Measurements from ENCODE around the gene BBX.

The BBX gene

DNA sequence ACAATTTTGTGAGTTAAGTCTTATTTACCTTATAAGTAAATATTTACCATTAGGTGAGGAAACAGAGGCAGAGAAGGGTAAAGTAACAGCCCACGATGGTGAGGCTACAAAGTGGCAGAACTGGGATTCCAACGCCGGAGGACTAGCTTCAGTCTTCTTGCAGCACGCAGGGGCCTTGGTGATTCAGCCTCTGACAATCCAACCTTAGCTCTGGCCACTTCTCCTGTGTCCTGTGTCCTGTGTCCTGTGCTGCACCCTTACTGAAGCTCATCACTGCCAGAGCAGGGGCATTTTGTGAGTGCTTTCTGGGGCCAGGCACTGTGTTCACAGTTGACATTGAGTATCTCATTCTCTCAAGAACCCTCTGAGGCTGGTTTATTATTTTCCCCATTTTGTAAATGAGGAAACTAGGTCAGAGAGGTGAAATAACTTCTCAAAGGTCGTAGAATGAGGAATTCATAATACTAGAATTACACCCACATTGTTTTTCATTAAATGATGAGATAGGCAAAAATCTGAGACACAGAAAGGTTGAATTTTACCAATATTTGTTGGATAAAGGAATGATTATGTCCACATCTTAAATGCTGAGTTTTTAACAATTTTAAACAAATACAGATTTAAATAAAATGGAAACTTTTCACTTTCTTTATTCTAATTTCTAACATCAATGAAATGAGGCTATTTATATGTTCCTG, 215.9 kb downstream of the BBX start:
- TF ChIP-seq SIN3A (IDR thresholded peaks at IDR 0.05; ENCODE audit: borderline replicate concordance, insufficient read depth, low read length), result no peak
- TF ChIP-seq FOXP2 (optimal IDR thresholded peaks at IDR 0.05; ENCODE audit: borderline replicate concordance, extremely low read depth, extremely low read length, insufficient read depth), result no peak

DNA sequence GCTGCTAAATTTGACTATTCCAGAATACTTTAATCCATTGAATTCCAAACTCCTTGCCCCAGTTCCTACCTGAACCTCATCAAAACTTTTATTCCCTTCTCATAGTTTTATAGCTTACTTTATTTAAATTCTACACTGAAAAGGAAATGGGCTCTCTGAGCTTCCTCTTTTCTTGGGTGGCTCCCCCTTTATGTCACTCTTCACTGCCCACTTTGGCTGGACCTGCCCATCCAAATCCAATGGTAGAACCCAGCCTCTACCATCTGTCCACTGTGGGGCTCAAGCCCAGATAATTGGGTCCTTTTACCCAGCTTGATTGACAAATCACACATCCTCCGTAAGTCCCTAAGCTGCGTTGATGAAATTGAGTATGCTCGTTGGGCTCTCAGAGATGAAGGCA, 216.5 kb downstream of the BBX start:
- TF ChIP-seq POLR2AphosphoS5 (IDR thresholded peaks at IDR 0.05; ENCODE audit: low read depth, low read length) (no peak), TAF1 (IDR thresholded peaks at IDR 0.05; ENCODE audit: borderline replicate concordance, insufficient read depth, low read length) (no peak), FOXP2 (optimal IDR thresholded peaks at IDR 0.05; ENCODE audit: borderline replicate concordance, extremely low read depth, extremely low read length, insufficient read depth) (no peak), SIN3A (IDR thresholded peaks at IDR 0.05; ENCODE audit: borderline replicate concordance, insufficient read depth, low read length) (no peak)
- TF ChIP-seq, protein P1, sequence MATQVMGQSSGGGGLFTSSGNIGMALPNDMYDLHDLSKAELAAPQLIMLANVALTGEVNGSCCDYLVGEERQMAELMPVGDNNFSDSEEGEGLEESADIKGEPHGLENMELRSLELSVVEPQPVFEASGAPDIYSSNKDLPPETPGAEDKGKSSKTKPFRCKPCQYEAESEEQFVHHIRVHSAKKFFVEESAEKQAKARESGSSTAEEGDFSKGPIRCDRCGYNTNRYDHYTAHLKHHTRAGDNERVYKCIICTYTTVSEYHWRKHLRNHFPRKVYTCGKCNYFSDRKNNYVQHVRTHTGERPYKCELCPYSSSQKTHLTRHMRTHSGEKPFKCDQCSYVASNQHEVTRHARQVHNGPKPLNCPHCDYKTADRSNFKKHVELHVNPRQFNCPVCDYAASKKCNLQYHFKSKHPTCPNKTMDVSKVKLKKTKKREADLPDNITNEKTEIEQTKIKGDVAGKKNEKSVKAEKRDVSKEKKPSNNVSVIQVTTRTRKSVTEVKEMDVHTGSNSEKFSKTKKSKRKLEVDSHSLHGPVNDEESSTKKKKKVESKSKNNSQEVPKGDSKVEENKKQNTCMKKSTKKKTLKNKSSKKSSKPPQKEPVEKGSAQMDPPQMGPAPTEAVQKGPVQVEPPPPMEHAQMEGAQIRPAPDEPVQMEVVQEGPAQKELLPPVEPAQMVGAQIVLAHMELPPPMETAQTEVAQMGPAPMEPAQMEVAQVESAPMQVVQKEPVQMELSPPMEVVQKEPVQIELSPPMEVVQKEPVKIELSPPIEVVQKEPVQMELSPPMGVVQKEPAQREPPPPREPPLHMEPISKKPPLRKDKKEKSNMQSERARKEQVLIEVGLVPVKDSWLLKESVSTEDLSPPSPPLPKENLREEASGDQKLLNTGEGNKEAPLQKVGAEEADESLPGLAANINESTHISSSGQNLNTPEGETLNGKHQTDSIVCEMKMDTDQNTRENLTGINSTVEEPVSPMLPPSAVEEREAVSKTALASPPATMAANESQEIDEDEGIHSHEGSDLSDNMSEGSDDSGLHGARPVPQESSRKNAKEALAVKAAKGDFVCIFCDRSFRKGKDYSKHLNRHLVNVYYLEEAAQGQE (IDR thresholded peaks at IDR 0.05; ENCODE audit: insufficient read depth in 1 of 2, low read depth in 2 of 2, low read length in 2 of 2), result no peak

DNA sequence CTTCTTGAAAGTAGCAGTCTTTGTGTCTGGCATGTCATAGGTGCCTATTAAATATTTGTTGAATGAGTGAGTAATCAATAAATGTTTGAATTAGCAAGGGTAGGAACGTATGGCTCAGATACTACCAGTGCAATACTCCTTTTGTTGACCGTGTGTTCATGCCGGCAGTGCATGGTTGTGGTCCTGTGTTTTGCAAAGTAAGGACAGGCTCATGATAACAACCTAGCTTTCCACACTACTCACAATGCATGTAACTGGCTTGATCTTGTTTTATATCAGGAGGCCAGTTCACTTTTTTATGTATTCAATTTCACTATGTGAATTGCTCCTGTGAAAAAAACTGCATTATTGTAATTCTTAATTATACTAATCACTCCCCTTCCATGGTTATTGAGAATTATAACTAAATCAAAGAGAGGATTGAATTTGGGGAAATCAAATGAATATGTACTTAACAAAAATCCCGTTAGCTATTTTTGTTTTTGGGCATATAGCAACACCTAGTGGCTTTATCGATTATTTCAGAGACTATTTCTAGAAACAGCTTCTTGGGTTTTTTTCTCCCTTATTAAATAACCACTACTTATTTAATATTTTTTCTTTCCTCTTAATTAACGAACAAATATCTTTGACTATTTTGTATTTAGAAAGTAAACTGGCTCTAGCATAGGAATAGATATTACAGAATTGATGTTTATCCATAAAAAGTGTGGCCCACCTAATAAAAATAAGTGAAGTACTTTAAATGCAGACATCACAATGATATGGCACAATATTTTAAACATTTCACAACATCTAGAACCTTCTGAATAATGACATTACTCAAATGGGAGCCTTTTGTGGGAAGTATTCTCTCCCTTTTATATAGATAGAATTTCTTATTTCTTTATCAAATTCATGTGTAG, 218.5 kb downstream of the BBX start:
- no peak for TF ChIP-seq FOXP2 (optimal IDR thresholded peaks at IDR 0.05; ENCODE audit: borderline replicate concordance, extremely low read depth, extremely low read length, insufficient read depth)
- TF ChIP-seq TAF1 (IDR thresholded peaks at IDR 0.05; ENCODE audit: borderline replicate concordance, insufficient read depth, low read length), result no peak
- no peak for TF ChIP-seq POLR2AphosphoS5 (IDR thresholded peaks at IDR 0.05; ENCODE audit: low read depth, low read length)

DNA sequence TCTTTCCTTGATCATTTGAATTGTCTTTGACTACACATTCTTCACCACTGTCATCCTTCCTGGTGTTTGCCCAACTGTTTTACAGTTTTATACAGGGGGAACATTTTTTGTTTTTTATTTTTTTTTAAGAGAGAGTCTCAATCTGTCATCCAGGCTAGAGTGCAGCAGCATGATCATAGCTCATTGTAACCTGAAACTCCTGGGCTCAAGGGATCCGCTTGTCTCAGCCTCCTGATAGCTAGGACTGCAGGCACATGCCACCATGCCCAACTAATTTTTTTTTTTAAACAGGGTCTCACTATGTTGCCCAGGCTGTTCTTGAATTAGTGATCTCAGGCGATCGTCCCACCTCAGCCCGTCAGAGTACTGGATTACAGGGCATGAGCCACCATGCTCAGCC, 222.6 kb downstream of the BBX start:
- TF ChIP-seq SIN3A (IDR thresholded peaks at IDR 0.05; ENCODE audit: borderline replicate concordance, insufficient read depth, low read length) (no peak), POLR2AphosphoS5 (IDR thresholded peaks at IDR 0.05; ENCODE audit: low read depth, low read length) (no peak), FOXP2 (optimal IDR thresholded peaks at IDR 0.05; ENCODE audit: borderline replicate concordance, extremely low read depth, extremely low read length, insufficient read depth) (no peak), TAF1 (IDR thresholded peaks at IDR 0.05; ENCODE audit: borderline replicate concordance, insufficient read depth, low read length) (no peak)
- TF ChIP-seq, protein P1 (IDR thresholded peaks at IDR 0.05; ENCODE audit: insufficient read depth in 1 of 2, low read depth in 2 of 2, low read length in 2 of 2), result no peak

DNA sequence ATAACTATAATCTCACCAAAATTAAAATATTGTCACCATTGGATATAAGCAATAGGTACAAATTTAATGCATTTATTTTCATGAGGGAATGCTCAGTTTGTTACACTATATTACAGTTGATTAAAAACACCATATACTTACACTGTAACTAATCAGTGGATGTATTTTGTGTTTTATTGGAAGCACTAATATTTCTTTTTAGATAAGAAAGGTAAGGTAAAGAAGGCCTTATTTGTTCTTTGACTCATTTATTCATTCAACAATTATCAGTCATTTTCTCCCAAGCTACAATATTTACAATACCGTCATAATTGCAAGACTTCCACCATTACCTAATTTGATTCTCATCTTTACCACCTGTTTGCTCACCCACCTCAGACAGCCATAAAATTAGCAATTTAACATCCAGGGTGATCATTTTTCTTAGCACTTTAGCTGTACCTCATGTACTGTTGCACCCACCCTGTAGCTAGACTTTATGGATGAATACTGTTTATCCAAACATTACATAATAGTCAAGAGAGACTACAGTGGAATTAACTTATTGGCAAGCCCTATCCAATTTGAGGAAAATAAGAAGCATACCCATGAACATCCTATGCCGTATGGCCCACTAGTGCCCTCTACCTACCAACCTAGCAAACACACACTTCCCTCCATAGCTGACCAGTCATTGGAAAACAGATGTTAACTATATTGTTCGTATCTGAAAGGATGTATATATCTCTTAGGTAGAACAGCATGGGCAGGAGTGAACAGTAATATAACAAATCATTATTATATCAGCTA, 229.6 kb downstream of the BBX start:
- TF ChIP-seq, protein P1 (IDR thresholded peaks at IDR 0.05; ENCODE audit: insufficient read depth in 1 of 2, low read depth in 2 of 2, low read length in 2 of 2), result no peak
- TF ChIP-seq TAF1 (IDR thresholded peaks at IDR 0.05; ENCODE audit: borderline replicate concordance, insufficient read depth, low read length), result no peak
- no peak for TF ChIP-seq POLR2AphosphoS5 (IDR thresholded peaks at IDR 0.05; ENCODE audit: low read depth, low read length)
- no peak for TF ChIP-seq SIN3A (IDR thresholded peaks at IDR 0.05; ENCODE audit: borderline replicate concordance, insufficient read depth, low read length)
- no peak for TF ChIP-seq FOXP2 (optimal IDR thresholded peaks at IDR 0.05; ENCODE audit: borderline replicate concordance, extremely low read depth, extremely low read length, insufficient read depth)

Data from PFSK-1 (cell line).